Stomach (tissue), 4 donors: ENCODE data around the gene CATSPER3.

ENCODE experiments used
- CTCF ChIP-seq, 7 experiments: fragments of 450-650 bp in 4 of 7; fragments of 200-600 bp in 3 of 7; sonication (generic) in 3 of 7; IDR thresholded peaks; one replicate each; pipeline ENCODE4 v1.5.1; 2016 to 2019; ENCODE audit warnings: antibody characterized with exemption in 7 of 7, control low read depth in 2 of 7, mild to moderate bottlenecking in 1 of 7
- POLR2A ChIP-seq, 4 donors: fragments of 450-650 bp; IDR thresholded peaks; one replicate each; pipeline ENCODE4 v1.6.1; 2016; ENCODE audit warnings: antibody characterized with exemption in 4 of 4, control low read depth in 2 of 4, mild to moderate bottlenecking in 1 of 4, moderate library complexity in 1 of 4
- POLR2AphosphoS5 ChIP-seq, 3 donors: sonication (generic); formaldehyde crosslinking; IDR thresholded peaks; one replicate each; pipeline ENCODE4 v1.6.1; 2016; ENCODE audit warnings: antibody characterized with exemption in 3 of 3

GRCh38 chr5:135020111-135020895 is 52.6 kb downstream of the CATSPER3 start:
- no peak for TF ChIP-seq CTCF (IDR thresholded peaks at IDR 0.05)
- no peak for TF ChIP-seq POLR2AphosphoS5 (IDR thresholded peaks at IDR 0.05)
- no peak for TF ChIP-seq POLR2A (IDR thresholded peaks at IDR 0.05)
